ENCODE data around the gene FGD3. TPM values are rescaled to one million over a fixed set of nuclear protein-coding genes. Genes with fewer than 3 reads are reported as not detected.
A peak's percentile ranks its signal among the peaks of the same experiment; 100 is the strongest.

FGD3 gene
- total and polyA plus RNA-seq, 9 of the 15 experiments (the other 6 are each of a cell fraction or from before 2014, with no cell fraction given), result 0.07 to 1.3 (median 0.29) TPM

DNA sequence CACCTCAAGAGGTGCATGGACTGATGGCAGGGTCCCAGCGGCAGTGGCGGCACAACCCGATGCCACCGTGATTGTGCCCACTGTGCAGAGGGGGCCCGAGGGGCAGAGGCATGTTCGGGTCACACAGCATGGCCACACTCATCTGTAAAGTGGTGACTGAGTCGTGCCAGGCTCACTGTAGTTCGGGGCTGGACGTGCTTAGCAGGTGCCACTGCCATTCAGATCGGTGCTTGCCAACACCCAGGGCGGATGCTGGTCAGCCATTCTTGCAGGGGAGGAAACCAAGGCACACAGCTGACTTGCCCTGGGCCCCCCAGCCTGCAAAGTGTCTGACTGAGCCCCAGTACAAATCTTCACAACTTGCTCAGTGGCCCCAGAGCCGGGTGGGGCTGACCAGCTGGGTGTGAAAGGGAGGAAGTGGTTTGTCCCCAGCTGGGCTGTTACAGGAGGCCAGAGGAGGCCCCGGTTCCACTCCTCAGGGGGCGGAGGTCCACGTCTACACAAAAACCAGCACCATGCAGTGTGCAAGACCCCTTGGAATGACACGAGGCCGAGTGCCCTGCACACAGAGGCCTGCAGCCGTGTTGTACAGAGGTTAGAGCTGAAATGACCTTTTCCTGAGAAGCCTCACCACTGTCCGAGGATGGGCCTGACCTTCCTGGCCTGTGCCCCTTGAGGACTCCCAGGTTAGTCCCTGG lies 17.9 kb downstream of the FGD3 start:
- Histone ChIP-seq H3K9ac (ENCODE audit: insufficient read depth in 1 of 2, low read depth in 2 of 2, low read length in 2 of 2) (no peak overlapping the region), H3K9me1 (ENCODE audit: control insufficient read depth, insufficient read depth, low read length) (no peaks in the 10 kb centered on the region), H3K79me2 (ENCODE audit: control insufficient read depth, insufficient read depth, low read length) (no peaks in the 10 kb centered on the region), H3K27me3 (ENCODE audit: control insufficient read depth in 2 of 2, insufficient read depth in 2 of 2, low read length in 2 of 2) (peaks cover 20 to 59% of the 10 kb centered on the region in 2 experiments; a peak in 4 of 5 replicates), H4K20me1 (replicated peaks; ENCODE audit: control insufficient read depth, insufficient read depth, low read length) (0 out of 2 replicates have a peak, but pooled peaks cover 4% of the 10 kb centered on the region), H3K36me3 (ENCODE audit: control insufficient read depth, insufficient read depth, low read length) (no peaks in the 10 kb centered on the region), H3K27ac (ENCODE audit: extremely low read depth, low read depth, low read length) (no peak overlapping the region), H3K4me3 (no peak overlapping the region), H3K4me1 (replicated peaks in 1 of 2; ENCODE audit: control insufficient read depth in 2 of 2, insufficient read depth in 2 of 2, low read length in 2 of 2) (peaks cover 11 to 16% of the 10 kb centered on the region in 2 experiments; a peak in 3 of 5 replicates), H2AFZ (ENCODE audit: low read depth, low read length) (no peak overlapping the region), H3K9me3 (replicated peaks; ENCODE audit: control insufficient read depth, insufficient read depth, low read depth, low read length) (no peaks in the 10 kb centered on the region), H3K4me2 (ENCODE audit: insufficient read depth, low read length) (no peak overlapping the region)
- ATAC-seq, result peak; percentile 20; the same call in 1 of the 3 replicates
- intact Hi-C loops (cut with micrococcal nuclease), result no loop called here
- in situ Hi-C loops (cut with MboI), result no loop called here
- 7% methylated on average over 19 of the region's 19 CpGs for WGBS (ENCODE audit: insufficient coverage, low coverage, missing lambda C conversion rate)
- no peak for FAIRE-seq
- no peak for DNase-seq (ENCODE audit: extremely low read depth in 1 of 4, low spot score in 3 of 4)
- CTCF ChIA-PET (ENCODE audit: low intra/inter-chr PET ratio), result no interaction called here
- TF ChIP-seq HSF4 (CRISPR knock-in tag; IDR thresholded peaks at IDR 0.05; ENCODE audit: borderline replicate concordance) (no peak), XRCC4 (IDR thresholded peaks at IDR 0.05; ENCODE audit: extremely low read depth, insufficient read depth, insufficient read length) (no peak), SPI1 (IDR thresholded peaks at IDR 0.05; ENCODE audit: borderline replicate concordance, low read depth, low read length) (peak; percentile 66; the same call in 1 of the 2 replicates), RNF2 (IDR thresholded peaks at IDR 0.05) (no peak), ASH1L (IDR thresholded peaks at IDR 0.05; ENCODE audit: borderline replicate concordance, low read depth, partially characterized antibody) (no peak), VEZF1 (CRISPR knock-in tag; IDR thresholded peaks at IDR 0.05) (peak; percentile 19; the same call in 1 of the 2 replicates), NRF1 (conservative IDR thresholded peaks at IDR 0.05 in 1 of 2, IDR thresholded peaks at IDR 0.05 in 1 of 2) (no peak)
- TF ChIP-seq, protein P1, sequence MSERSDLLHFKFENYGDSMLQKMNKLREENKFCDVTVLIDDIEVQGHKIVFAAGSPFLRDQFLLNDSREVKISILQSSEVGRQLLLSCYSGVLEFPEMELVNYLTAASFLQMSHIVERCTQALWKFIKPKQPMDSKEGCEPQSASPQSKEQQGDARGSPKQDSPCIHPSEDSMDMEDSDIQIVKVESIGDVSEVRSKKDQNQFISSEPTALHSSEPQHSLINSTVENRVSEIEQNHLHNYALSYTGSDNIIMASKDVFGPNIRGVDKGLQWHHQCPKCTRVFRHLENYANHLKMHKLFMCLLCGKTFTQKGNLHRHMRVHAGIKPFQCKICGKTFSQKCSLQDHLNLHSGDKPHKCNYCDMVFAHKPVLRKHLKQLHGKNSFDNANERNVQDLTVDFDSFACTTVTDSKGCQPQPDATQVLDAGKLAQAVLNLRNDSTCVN (CRISPR knock-in tag; IDR thresholded peaks at IDR 0.05), result no peak
- TF ChIP-seq, protein P2, sequence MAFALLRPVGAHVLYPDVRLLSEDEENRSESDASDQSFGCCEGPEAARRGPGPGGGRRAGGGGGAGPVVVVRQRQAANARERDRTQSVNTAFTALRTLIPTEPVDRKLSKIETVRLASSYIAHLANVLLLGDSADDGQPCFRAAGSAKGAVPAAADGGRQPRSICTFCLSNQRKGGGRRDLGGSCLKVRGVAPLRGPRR (CRISPR knock-in tag; IDR thresholded peaks at IDR 0.05), result no peak
- POLR2A ChIA-PET, result interaction anchor here (0.7 to 1.0 kb wide), 2 partner anchors 25 to 53 kb away, joined by 3 to 4 read pairs; no protein-coding TSS in a partner anchor
- BruUV-seq (replicated peaks), result no TSS peak

Data from K562 (cell line).